H1 (cell line): Measurements from ENCODE around the gene MTMR4. TPM values are rescaled to one million over a fixed set of nuclear protein-coding genes. Genes with fewer than 3 reads are reported as not detected.

Source experiments
- BRCA1 ChIP-seq: IDR thresholded peaks from 2 replicates; pipeline ENCODE4 v1.6.1; 2012; ENCODE audit warnings: low read depth, low read length, improper control_type of control experiment
- CBX8 ChIP-seq: fragments of 300-800, 300-1000 bp; sonication (generic); IDR thresholded peaks from 2 replicates; pipeline ENCODE4 v1.7.1; 2016; ENCODE audit warnings: low read depth, low read length, borderline replicate concordance
- KDM5A ChIP-seq: fragments of 200-600 bp; IDR thresholded peaks from 2 replicates; pipeline ENCODE4 v1.7.1; 2012; ENCODE audit warnings: mild to moderate bottlenecking, low read length, inconsistent platforms, mixed read lengths
- NRF1 ChIP-seq: IDR thresholded peaks from 2 replicates; pipeline ENCODE4 v1.6.1; 2011; ENCODE audit warnings: mild to moderate bottlenecking, low read depth, low read length, improper control_type of control experiment
- PHF8 ChIP-seq: fragments of 200-600 bp; sonication (generic); conservative IDR thresholded peaks from 2 replicates; pipeline ENCODE4 v1.7.1; 2012; ENCODE audit warnings: low read depth, mild to moderate bottlenecking, inconsistent platforms, low read length, moderate library complexity
- SIN3A ChIP-seq, 2 experiments: IDR thresholded peaks in 1 of 2; conservative IDR thresholded peaks in 1 of 2; 2 replicates each; pipeline ENCODE4 v1.6.1; 2011 to 2012; ENCODE audit warnings: low read length in 2 of 2, improper control_type of control experiment in 1 of 2, low read depth in 1 of 2, mild to moderate bottlenecking in 1 of 2
- polyA plus RNA-seq, 7 experiments: library from polyadenylated mRNA; depleted of rRNA in 3 of 7; stranded (reverse) in 5 of 7; unstranded in 2 of 7; fragments of >200 nt in 5 of 7; fragments of 200-250 nt in 2 of 7; gene quantifications; 1 replicate in 5 of 7; 2 replicates in 1 of 7; 4 replicates in 1 of 7; pipeline versions ENCODE4 v1.2.1 to v1.2.3, GENCODE V29; 2011 to 2013; ENCODE audit warnings: missing spikeins in 2 of 7, mixed read lengths in 2 of 7
- total RNA-seq: library from RNA; stranded (reverse); fragmentation: NEBNext Ultra II Directional; extraction: Animal tissue kit (Norgen Biotek cat#: 25700); gene quantifications from 2 replicates; pipeline ENCODE4 v1.2.1, GENCODE V29; 2021
- TF ChIP-seq, protein P1 (sequence below): fragments of 300-600 bp; sonication (generic); IDR thresholded peaks from 2 replicates; pipeline ENCODE4 v1.7.1; 2012; ENCODE audit warnings: low read length, moderate library complexity, mild to moderate bottlenecking, inconsistent platforms; ENCODE audit not compliant: insufficient replicate concordance
- TF ChIP-seq, protein P2 (sequence below): IDR thresholded peaks from 2 replicates; pipeline ENCODE4 v1.6.1; 2011; ENCODE audit warnings: low read depth, mild to moderate bottlenecking, low read length; ENCODE audit not compliant: insufficient read depth
- TF ChIP-seq, protein P3 (sequence below): IDR thresholded peaks from 2 replicates; pipeline ENCODE4 v1.6.1; 2012; ENCODE audit warnings: low read length, inconsistent platforms

MTMR4 gene
- total and polyA plus RNA-seq, 2 of the 8 experiments (the other 6 are each of a cell fraction or from before 2014, with no cell fraction given) = 15.9 to 39.2 TPM

DNA sequence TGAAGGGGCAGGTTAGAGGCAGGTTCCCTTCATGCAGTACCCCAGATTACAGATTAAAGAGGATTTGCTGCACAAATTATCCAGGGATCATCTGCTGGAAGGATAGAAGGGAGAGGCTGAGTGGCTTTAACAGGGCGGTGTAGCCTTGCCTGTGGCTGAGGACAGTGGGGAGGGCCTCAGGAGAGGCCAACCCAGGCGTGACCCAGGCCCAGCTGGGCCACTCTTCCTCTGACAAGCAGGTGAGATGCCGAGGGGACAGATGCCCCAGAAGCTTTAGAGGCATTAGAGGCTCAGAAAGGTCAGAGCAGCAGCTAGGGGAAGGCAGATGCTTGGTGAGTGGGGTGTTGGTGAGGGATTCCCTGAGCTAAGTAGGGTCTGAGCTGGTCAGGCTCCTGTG is 18.1 kb upstream of the MTMR4 start (continued):
- TF ChIP-seq, protein P1, sequence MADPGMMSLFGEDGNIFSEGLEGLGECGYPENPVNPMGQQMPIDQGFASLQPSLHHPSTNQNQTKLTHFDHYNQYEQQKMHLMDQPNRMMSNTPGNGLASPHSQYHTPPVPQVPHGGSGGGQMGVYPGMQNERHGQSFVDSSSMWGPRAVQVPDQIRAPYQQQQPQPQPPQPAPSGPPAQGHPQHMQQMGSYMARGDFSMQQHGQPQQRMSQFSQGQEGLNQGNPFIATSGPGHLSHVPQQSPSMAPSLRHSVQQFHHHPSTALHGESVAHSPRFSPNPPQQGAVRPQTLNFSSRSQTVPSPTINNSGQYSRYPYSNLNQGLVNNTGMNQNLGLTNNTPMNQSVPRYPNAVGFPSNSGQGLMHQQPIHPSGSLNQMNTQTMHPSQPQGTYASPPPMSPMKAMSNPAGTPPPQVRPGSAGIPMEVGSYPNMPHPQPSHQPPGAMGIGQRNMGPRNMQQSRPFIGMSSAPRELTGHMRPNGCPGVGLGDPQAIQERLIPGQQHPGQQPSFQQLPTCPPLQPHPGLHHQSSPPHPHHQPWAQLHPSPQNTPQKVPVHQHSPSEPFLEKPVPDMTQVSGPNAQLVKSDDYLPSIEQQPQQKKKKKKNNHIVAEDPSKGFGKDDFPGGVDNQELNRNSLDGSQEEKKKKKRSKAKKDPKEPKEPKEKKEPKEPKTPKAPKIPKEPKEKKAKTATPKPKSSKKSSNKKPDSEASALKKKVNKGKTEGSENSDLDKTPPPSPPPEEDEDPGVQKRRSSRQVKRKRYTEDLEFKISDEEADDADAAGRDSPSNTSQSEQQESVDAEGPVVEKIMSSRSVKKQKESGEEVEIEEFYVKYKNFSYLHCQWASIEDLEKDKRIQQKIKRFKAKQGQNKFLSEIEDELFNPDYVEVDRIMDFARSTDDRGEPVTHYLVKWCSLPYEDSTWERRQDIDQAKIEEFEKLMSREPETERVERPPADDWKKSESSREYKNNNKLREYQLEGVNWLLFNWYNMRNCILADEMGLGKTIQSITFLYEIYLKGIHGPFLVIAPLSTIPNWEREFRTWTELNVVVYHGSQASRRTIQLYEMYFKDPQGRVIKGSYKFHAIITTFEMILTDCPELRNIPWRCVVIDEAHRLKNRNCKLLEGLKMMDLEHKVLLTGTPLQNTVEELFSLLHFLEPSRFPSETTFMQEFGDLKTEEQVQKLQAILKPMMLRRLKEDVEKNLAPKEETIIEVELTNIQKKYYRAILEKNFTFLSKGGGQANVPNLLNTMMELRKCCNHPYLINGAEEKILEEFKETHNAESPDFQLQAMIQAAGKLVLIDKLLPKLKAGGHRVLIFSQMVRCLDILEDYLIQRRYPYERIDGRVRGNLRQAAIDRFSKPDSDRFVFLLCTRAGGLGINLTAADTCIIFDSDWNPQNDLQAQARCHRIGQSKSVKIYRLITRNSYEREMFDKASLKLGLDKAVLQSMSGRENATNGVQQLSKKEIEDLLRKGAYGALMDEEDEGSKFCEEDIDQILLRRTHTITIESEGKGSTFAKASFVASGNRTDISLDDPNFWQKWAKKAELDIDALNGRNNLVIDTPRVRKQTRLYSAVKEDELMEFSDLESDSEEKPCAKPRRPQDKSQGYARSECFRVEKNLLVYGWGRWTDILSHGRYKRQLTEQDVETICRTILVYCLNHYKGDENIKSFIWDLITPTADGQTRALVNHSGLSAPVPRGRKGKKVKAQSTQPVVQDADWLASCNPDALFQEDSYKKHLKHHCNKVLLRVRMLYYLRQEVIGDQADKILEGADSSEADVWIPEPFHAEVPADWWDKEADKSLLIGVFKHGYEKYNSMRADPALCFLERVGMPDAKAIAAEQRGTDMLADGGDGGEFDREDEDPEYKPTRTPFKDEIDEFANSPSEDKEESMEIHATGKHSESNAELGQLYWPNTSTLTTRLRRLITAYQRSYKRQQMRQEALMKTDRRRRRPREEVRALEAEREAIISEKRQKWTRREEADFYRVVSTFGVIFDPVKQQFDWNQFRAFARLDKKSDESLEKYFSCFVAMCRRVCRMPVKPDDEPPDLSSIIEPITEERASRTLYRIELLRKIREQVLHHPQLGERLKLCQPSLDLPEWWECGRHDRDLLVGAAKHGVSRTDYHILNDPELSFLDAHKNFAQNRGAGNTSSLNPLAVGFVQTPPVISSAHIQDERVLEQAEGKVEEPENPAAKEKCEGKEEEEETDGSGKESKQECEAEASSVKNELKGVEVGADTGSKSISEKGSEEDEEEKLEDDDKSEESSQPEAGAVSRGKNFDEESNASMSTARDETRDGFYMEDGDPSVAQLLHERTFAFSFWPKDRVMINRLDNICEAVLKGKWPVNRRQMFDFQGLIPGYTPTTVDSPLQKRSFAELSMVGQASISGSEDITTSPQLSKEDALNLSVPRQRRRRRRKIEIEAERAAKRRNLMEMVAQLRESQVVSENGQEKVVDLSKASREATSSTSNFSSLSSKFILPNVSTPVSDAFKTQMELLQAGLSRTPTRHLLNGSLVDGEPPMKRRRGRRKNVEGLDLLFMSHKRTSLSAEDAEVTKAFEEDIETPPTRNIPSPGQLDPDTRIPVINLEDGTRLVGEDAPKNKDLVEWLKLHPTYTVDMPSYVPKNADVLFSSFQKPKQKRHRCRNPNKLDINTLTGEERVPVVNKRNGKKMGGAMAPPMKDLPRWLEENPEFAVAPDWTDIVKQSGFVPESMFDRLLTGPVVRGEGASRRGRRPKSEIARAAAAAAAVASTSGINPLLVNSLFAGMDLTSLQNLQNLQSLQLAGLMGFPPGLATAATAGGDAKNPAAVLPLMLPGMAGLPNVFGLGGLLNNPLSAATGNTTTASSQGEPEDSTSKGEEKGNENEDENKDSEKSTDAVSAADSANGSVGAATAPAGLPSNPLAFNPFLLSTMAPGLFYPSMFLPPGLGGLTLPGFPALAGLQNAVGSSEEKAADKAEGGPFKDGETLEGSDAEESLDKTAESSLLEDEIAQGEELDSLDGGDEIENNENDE = no peak
- TF ChIP-seq BRCA1 (no peak), NRF1 (no peak), CBX8 (no peak), SIN3A (conservative IDR thresholded peaks at IDR 0.05 in 1 of 2, IDR thresholded peaks at IDR 0.05 in 1 of 2; ENCODE audit: low read depth in 1 of 2, low read length in 2 of 2) (no peak), KDM5A (no peak), PHF8 (no peak)
- TF ChIP-seq, protein P2, sequence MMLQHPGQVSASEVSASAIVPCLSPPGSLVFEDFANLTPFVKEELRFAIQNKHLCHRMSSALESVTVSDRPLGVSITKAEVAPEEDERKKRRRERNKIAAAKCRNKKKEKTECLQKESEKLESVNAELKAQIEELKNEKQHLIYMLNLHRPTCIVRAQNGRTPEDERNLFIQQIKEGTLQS = no peak
- TF ChIP-seq, protein P3, sequence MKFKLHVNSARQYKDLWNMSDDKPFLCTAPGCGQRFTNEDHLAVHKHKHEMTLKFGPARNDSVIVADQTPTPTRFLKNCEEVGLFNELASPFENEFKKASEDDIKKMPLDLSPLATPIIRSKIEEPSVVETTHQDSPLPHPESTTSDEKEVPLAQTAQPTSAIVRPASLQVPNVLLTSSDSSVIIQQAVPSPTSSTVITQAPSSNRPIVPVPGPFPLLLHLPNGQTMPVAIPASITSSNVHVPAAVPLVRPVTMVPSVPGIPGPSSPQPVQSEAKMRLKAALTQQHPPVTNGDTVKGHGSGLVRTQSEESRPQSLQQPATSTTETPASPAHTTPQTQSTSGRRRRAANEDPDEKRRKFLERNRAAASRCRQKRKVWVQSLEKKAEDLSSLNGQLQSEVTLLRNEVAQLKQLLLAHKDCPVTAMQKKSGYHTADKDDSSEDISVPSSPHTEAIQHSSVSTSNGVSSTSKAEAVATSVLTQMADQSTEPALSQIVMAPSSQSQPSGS = no peak
